Mesenchymal stem cell (in vitro differentiated cells and primary cell): ENCODE data around the gene CFAP206.

Experiments used
- DNase-seq: peaks from one replicate; pipeline ENCODE4 v3.0.0-alpha.2; 2013
- H2AFZ ChIP-seq: one replicate; pipeline ENCODE4 v1.6.1; 2013; ENCODE audit warnings: low read depth, mild to moderate bottlenecking, control low read depth, inconsistent platforms, low read length, moderate library complexity
- H2AK5ac ChIP-seq: 2 replicates; pipeline ENCODE4 v1.6.1; 2013; ENCODE audit warnings: low read length, moderate library complexity, mild to moderate bottlenecking, inconsistent platforms; ENCODE audit not compliant: severe bottlenecking
- H2BK120ac ChIP-seq: one replicate; pipeline ENCODE4 v1.6.1; 2013; ENCODE audit warnings: low read depth, mild to moderate bottlenecking, inconsistent platforms, low read length, moderate library complexity
- H2BK12ac ChIP-seq, 2 experiments: one replicate each; pipeline ENCODE4 v1.6.1; 2013; ENCODE audit warnings: inconsistent platforms in 2 of 2, low read length in 2 of 2, mild to moderate bottlenecking in 2 of 2, moderate library complexity in 2 of 2, control low read depth in 1 of 2
- H2BK15ac ChIP-seq: one replicate; pipeline ENCODE4 v1.6.1; 2013; ENCODE audit warnings: mild to moderate bottlenecking, low read depth, inconsistent platforms; ENCODE audit not compliant: poor library complexity, severe bottlenecking
- H2BK5ac ChIP-seq: 2 replicates; pipeline ENCODE4 v1.6.1; 2013; ENCODE audit warnings: low read depth, mild to moderate bottlenecking, low read length, control low read depth, inconsistent platforms; ENCODE audit not compliant: poor library complexity, severe bottlenecking
- H3K14ac ChIP-seq, 2 experiments: one replicate each; pipeline ENCODE4 v1.6.1; 2013; ENCODE audit warnings: inconsistent platforms in 2 of 2, low read length in 2 of 2, control low read depth in 1 of 2, mild to moderate bottlenecking in 1 of 2, moderate library complexity in 1 of 2
- H3K18ac ChIP-seq, 2 experiments: one replicate each; pipeline ENCODE4 v1.6.1; 2013; ENCODE audit warnings: inconsistent platforms in 2 of 2, low read length in 2 of 2, control low read depth in 1 of 2, low read depth in 1 of 2, mild to moderate bottlenecking in 1 of 2
- H3K23ac ChIP-seq, 2 experiments: one replicate each; pipeline ENCODE4 v1.6.1; 2013; ENCODE audit warnings: inconsistent platforms in 2 of 2, low read length in 2 of 2, mild to moderate bottlenecking in 2 of 2, moderate library complexity in 2 of 2, control low read depth in 1 of 2
- H3K27ac ChIP-seq: 2 replicates; pipeline ENCODE4 v1.5.1; 2013; ENCODE audit warnings: mild to moderate bottlenecking, moderate library complexity, low read length, control low read depth, inconsistent platforms; ENCODE audit not compliant: poor library complexity, severe bottlenecking
- H3K27me3 ChIP-seq, 2 experiments: 2 replicates each; pipeline versions ENCODE4 v1.6.1 to v1.7.0; 2013; ENCODE audit warnings: low read length in 2 of 2, mild to moderate bottlenecking in 2 of 2, moderate library complexity in 2 of 2, control low read depth in 1 of 2, inconsistent platforms in 1 of 2; ENCODE audit not compliant: control insufficient read depth in 1 of 2, insufficient read depth in 1 of 2
- H3K36me3 ChIP-seq, 2 experiments: 2 replicates each; pipeline versions ENCODE4 v1.6.1 to v1.7.0; 2013; ENCODE audit warnings: low read length in 2 of 2, control low read depth in 1 of 2, inconsistent platforms in 1 of 2, low read depth in 1 of 2, mild to moderate bottlenecking in 1 of 2; ENCODE audit not compliant: insufficient read depth in 2 of 2, control insufficient read depth in 1 of 2
- H3K4ac ChIP-seq, 2 experiments: one replicate each; pipeline ENCODE4 v1.6.1; 2013; ENCODE audit warnings: inconsistent platforms in 2 of 2, low read length in 2 of 2, mild to moderate bottlenecking in 2 of 2, moderate library complexity in 2 of 2, control low read depth in 1 of 2, low read depth in 1 of 2
- H3K4me1 ChIP-seq: 2 replicates; pipeline ENCODE4 v1.6.1; 2013; ENCODE audit warnings: low read depth, low read length, control low read depth; ENCODE audit not compliant: control insufficient read depth, insufficient read depth
- H3K4me2 ChIP-seq: 2 replicates; pipeline ENCODE4 v1.6.1; 2013; ENCODE audit warnings: low read length, mild to moderate bottlenecking, inconsistent platforms; ENCODE audit not compliant: poor library complexity, severe bottlenecking
- H3K4me3 ChIP-seq, 2 experiments: 2 replicates each; pipeline versions ENCODE4 v1.5.1 to v1.7.0; 2013; ENCODE audit warnings: low read length in 2 of 2, mild to moderate bottlenecking in 2 of 2, control low read depth in 1 of 2, low read depth in 1 of 2; ENCODE audit not compliant: insufficient read depth in 1 of 2
- H3K79me1 ChIP-seq: replicated peaks from 2 replicates; pipeline ENCODE4 v1.6.1; 2013; ENCODE audit warnings: mild to moderate bottlenecking, control low read depth, low read length, inconsistent platforms; ENCODE audit not compliant: poor library complexity, severe bottlenecking
- H3K9ac ChIP-seq: 2 replicates; pipeline ENCODE4 v1.7.0; 2013; ENCODE audit warnings: mild to moderate bottlenecking, low read length, moderate library complexity
- H3K9me3 ChIP-seq: 2 replicates; pipeline ENCODE4 v1.7.0; 2013; ENCODE audit warnings: mild to moderate bottlenecking, low read length; ENCODE audit not compliant: control insufficient read depth
- H4K8ac ChIP-seq: one replicate; pipeline ENCODE4 v1.6.1; 2013; ENCODE audit warnings: inconsistent platforms, mild to moderate bottlenecking, low read length, moderate library complexity
- H4K91ac ChIP-seq: one replicate; pipeline ENCODE4 v1.6.1; 2013; ENCODE audit warnings: mild to moderate bottlenecking, low read length, inconsistent platforms
- WGBS: methylation state at CpG from one replicate; pipeline ENCODE4 v1.1.7; 2013; ENCODE audit warnings: mixed read lengths; 5-methylcytosine and 5-hydroxymethylcytosine counted together

Gene CFAP206

GRCh38 chr6:87382861-87383260 is 24.9 kb upstream of the CFAP206 start:
- 97% methylated on average over 4 of the region's 5 CpGs for WGBS
- H2BK12ac ChIP-seq, result no peak overlapping the region
- no peaks in the 10 kb centered on the region for H3K4me1 ChIP-seq
- no peak overlapping the region for H3K4ac ChIP-seq
- H3K4me2 ChIP-seq, result no peak overlapping the region
- no peak overlapping the region for H2BK5ac ChIP-seq
- no peaks in the 10 kb centered on the region for H3K27me3 ChIP-seq
- H4K8ac ChIP-seq, result no peak overlapping the region
- H3K36me3 ChIP-seq, result no peaks in the 10 kb centered on the region
- H3K14ac ChIP-seq, result no peak overlapping the region
- no peak overlapping the region for H2AK5ac ChIP-seq
- no peak overlapping the region for H3K27ac ChIP-seq
- no peak overlapping the region for H3K4me3 ChIP-seq
- no peaks in the 10 kb centered on the region for H3K9me3 ChIP-seq
- no peak for DNase-seq
- no peak overlapping the region for H3K9ac ChIP-seq
- no peak overlapping the region for H2AFZ ChIP-seq
- H2BK120ac ChIP-seq, result no peak overlapping the region
- H3K23ac ChIP-seq, result no peak overlapping the region
- H3K18ac ChIP-seq, result no peak overlapping the region
- no peaks in the 10 kb centered on the region for H3K79me1 ChIP-seq
- H4K91ac ChIP-seq, result no peak overlapping the region
- H2BK15ac ChIP-seq, result no peak overlapping the region

GRCh38 chr6:87384038-87384437 is 23.7 kb upstream of the CFAP206 start:
- no peak overlapping the region for H3K23ac ChIP-seq
- no peak overlapping the region for H2AK5ac ChIP-seq
- H3K4me3 ChIP-seq, result no peak overlapping the region
- H3K9me3 ChIP-seq, result no peaks in the 10 kb centered on the region
- H2BK12ac ChIP-seq, result no peak overlapping the region
- H3K4ac ChIP-seq, result no peak overlapping the region
- no peaks in the 10 kb centered on the region for H3K4me1 ChIP-seq
- no peaks in the 10 kb centered on the region for H3K27me3 ChIP-seq
- DNase-seq, result no peak
- no peak overlapping the region for H2BK120ac ChIP-seq
- 92% methylated on average over 1 of the region's 1 CpG for WGBS
- H3K79me1 ChIP-seq, result no peaks in the 10 kb centered on the region
- no peak overlapping the region for H2BK15ac ChIP-seq
- no peak overlapping the region for H3K18ac ChIP-seq
- no peak overlapping the region for H3K9ac ChIP-seq
- H2BK5ac ChIP-seq, result no peak overlapping the region
- H3K14ac ChIP-seq, result no peak overlapping the region
- H4K91ac ChIP-seq, result no peak overlapping the region
- H2AFZ ChIP-seq, result no peak overlapping the region
- no peak overlapping the region for H3K27ac ChIP-seq
- no peaks in the 10 kb centered on the region for H3K36me3 ChIP-seq
- no peak overlapping the region for H3K4me2 ChIP-seq
- H4K8ac ChIP-seq, result no peak overlapping the region

GRCh38 chr6:87384449-87384848 is 23.3 kb upstream of the CFAP206 start:
- Histone ChIP-seq H3K14ac (no peak overlapping the region), H2BK5ac (no peak overlapping the region), H3K36me3 (no peaks in the 10 kb centered on the region), H4K8ac (no peak overlapping the region), H3K79me1 (no peaks in the 10 kb centered on the region), H2BK12ac (no peak overlapping the region), H3K9ac (no peak overlapping the region), H2BK120ac (no peak overlapping the region), H3K4me2 (no peak overlapping the region), H3K4me3 (no peak overlapping the region), H3K27ac (no peak overlapping the region), H3K18ac (no peak overlapping the region), H3K4me1 (no peaks in the 10 kb centered on the region), H2AFZ (no peak overlapping the region), H3K27me3 (no peaks in the 10 kb centered on the region), H2AK5ac (no peak overlapping the region), H3K23ac (no peak overlapping the region), H4K91ac (no peak overlapping the region), H2BK15ac (no peak overlapping the region), H3K4ac (no peak overlapping the region), H3K9me3 (no peaks in the 10 kb centered on the region)
- WGBS, result 100% methylated on average over 2 of the region's 3 CpGs
- DNase-seq, result no peak

GRCh38 chr6:87391334-87391733 is 16.4 kb upstream of the CFAP206 start:
- Histone ChIP-seq H3K23ac (no peak overlapping the region), H3K4me2 (no peak overlapping the region), H4K8ac (no peak overlapping the region), H3K14ac (no peak overlapping the region), H3K27me3 (no peaks in the 10 kb centered on the region), H3K79me1 (no peaks in the 10 kb centered on the region), H2AFZ (no peak overlapping the region), H2BK120ac (no peak overlapping the region), H4K91ac (no peak overlapping the region), H3K36me3 (no peaks in the 10 kb centered on the region), H3K18ac (no peak overlapping the region), H2AK5ac (no peak overlapping the region), H3K9ac (no peak overlapping the region), H3K4me1 (no peaks in the 10 kb centered on the region), H3K4ac (no peak overlapping the region), H3K9me3 (no peaks in the 10 kb centered on the region), H3K27ac (no peak overlapping the region), H3K4me3 (no peak overlapping the region), H2BK12ac (no peak overlapping the region), H2BK15ac (no peak overlapping the region), H2BK5ac (no peak overlapping the region)
- 25% methylated on average over 2 of the region's 3 CpGs for WGBS
- peak; percentile 26 for DNase-seq
